Measurements from ENCODE around the gene IGSF6.
"Not testable (repeated sequence)": the region's sequence is repeated elsewhere in the genome, so short reads cannot be mapped to it uniquely, and the experiment has no call there.

The IGSF6 gene

DNA sequence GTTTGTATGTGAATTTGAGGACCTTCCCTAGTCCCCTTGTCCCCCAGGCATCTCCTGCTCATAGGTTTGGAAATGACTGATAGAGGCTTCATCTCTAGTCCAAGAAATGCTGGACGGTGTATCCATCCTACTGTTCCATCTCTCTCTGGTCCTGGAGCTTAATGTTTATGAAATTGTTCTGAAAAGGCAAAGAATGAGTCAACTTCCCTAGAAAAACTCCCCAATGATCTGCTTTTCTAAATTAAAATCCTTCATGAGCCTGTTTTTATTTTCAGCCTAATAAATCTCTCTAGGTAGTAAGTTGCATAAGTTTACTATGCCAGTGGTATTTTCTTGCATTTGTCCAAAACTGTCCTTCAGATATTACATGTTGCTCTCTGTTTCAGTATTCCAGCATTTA is 2.1 kb upstream of the IGSF6 start:
- in situ Hi-C loops (cut with HindIII; ENCODE audit: low sequenced_read_pairs) = no loop called here

DNA sequence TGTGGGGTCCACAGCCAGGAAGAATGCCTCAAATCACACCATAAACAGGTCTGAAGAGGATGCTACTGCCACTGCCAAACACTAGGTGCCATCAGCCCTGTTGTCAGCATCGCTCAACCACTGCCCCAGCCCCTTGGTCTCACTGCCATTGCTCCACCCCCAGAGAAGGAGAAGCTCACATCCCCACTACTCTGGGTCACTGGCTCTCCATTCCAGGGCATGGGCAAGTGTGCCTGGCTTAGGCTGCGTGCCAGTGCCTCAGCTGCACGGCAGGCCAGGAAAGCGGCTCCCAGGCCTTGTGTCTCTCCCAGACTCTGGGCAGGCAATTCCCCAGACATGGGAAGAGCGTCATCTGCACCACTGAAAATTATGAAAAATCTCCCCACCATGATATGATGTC is 1.2 kb upstream of the IGSF6 start:
- in situ Hi-C loops (cut with HindIII; ENCODE audit: low sequenced_read_pairs) = no loop called here

DNA sequence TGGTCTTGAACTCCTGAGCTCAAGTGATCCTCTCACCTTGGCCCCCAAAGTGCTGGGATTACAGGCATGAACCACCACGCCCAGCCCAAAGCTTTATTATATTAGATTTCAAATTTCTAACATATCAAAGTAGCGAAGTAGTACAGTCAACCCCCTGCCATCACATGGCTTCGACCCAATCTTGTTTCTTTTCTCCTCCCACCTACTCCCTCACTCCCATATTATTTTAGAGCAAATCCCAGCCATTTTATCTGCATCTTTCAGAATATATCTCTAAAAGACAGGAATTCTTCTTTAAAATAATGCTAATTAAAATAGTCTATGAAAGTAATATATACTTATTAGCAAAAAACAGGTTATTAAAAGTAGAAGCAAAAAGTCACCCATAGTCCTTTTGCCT is 893 bp downstream of the IGSF6 start:
- in situ Hi-C loops (cut with HindIII; ENCODE audit: low sequenced_read_pairs) = no loop called here

DNA sequence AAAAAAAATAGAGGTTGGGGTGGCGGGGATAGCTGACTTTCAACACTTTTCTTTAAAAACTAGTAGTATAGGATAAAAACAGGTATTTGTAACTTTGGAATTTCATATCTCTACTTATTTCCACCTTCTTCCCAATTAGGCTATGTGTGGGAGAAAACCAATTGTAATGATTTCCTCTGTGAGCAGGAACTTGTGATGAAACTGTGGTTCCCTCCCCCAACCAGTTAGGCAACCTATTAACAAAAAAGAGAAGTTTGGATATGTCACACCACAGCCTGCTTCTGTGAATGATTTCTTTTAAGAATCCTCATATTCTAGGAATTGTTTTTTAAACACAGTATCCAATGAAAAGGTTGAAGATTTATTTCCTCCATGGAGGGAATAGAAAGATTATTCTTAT is 1.9 kb downstream of the IGSF6 start:
- in situ Hi-C loops (cut with HindIII; ENCODE audit: low sequenced_read_pairs) = no loop called here

DNA sequence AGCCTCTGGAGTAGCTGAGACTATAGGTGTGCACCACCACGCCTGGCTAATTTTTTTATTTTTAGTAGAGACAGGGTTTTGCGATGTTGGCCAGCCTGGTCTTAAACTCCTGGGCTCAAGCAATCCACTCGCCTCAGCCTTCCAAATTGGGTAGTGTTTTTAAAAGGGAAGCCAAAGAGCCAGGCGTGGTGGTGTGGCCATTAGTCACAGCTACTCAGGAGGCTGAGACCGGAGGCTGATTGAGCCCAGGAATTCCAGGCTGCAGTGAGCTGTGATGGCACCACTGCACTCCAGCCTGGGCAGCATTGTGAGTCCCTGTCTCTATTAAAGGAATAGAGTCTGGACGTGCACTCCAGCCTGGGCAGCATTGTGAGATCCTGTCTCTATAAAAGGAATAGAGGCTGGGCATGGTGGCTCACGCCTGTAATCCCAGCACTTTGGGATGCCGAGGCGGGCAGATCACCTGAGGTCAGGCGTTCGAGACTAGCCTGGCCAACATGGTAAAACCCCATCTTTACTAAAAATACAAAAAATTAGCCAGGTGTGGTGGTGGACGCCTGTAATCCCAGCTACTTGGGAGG is 2.5 kb downstream of the IGSF6 start:
- in situ Hi-C loops (cut with HindIII; ENCODE audit: low sequenced_read_pairs) = not testable (repeated sequence)

DNA sequence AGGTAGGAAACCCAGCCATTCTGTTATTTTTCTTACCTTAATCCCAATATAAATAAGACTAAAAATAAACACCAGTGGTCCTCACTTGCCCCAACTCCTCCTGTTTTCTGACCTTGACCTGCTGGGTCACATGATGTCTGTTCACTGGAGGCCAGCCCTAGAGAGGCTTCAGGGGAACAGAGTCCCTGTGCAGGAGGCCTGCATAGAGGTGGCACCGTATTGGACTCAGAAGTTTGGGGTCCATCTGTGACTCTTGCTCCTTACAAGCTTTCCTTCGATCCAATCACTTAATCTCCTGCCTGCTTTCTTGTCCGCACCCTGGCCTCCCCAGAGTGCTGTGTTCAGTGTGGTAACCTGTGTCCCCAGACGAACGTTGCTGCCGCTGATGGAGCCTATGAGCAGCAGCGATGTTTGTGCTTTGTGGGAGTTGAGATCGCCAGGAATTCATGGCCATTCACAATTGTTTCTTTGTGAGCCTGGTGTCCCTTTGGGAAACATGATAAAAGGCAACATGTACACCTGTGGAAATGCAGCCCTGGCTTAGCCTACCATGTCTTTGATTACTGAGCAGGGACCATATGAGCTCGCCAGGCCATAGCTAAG is 4.7 kb downstream of the IGSF6 start:
- in situ Hi-C loops (cut with HindIII; ENCODE audit: low sequenced_read_pairs) = no loop called here

DNA sequence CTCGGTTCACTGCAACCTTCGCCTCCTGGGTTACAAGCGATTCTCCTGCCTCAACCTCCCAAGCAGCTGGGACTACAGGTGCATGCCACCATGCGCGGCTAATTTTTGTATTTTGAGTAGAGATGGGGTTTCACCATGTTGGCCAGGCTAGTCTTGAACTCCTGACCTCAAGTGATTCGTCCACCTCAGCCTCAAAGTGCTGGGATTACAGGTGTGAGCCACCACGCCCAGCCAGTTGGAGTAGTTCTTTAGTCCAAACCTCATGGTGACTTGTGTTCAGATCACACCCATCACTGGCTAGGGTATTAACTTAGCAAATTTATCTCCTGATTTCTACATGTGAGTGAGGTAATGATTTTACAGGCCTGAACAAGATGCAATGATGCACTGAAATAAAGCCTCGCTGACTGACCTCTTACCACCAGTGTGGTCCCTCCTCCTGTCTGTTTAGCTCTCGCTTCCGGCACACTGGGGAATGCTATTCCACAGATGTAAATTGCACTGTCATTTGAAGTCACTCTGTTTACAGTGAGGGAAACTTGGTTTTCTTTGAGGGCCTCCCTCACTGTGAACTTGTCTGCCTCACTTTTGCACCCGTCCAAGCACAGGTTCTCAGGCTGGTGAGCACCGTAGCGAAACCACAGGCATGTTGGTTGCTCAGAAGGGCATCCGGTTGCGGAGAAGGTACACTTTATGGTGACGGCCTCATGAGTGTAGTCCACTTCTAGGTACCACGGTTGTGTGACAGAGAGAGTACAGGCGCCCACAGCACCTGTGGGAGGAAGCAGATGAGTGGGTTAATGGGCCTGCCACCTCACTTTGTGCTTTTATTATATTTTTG is 5.5 kb downstream of the IGSF6 start:
- in situ Hi-C loops (cut with HindIII; ENCODE audit: low sequenced_read_pairs) = no loop called here

DNA sequence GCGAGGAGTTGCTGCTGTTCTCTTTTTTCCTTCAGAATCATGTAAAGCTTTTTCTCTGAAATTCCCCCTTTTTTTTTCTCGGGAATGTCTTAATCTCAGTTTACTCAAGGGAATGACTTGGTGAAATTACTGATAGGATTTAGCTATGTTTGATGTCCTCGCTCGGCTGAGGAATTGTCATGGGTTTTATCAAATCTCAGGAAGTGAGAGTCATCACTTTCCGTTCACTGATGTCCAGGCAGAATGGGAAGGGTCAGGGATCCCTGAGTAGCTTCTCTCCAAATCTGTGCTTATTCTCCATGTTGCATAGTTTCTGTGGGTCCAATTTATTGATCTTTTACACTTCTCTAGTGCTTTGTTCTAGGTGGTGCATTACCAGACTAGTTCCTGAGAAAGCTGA is 6.3 kb downstream of the IGSF6 start:
- in situ Hi-C loops (cut with HindIII; ENCODE audit: low sequenced_read_pairs) = no loop called here

DNA sequence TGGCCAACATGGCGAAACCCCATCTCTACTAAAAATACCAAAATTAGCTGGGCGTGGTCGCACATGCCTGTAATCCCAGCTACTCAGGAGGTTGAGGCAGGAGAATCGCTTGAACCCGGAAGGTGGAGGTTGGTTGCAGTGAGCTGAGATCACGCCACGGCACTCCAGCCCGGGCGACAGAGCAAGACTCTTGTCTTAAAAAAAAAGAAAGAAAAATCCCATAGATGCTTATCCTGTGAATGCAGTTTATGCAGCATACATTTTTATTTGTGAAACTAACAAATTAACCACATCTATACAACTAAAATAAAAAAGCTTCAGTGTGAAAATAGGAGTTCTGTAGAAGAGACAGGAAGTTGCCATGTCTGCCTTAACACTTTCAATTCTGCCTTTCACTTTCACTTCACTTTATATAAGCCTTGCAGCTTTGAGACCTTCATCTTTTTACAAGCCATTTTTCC is 7.1 kb downstream of the IGSF6 start:
- in situ Hi-C loops (cut with HindIII; ENCODE audit: low sequenced_read_pairs) = no loop called here

DNA sequence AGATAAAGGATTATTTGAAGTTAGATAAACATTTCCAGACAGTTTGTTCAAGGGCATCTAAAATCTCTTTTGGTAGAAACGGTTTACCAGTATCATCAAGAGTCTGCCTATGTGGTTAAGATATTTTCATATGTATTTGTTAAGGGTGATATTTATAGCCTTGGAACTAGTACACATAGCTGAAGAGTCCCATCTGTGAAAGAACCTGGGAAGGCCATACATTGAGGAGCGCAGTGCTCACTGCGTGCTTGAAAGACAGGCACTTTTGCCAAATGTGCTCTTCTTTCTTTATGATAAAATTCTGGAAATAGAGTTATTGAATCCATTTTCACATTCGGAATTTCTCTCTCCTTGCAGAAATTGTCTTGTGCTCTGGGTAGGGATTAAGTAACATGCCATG is 7.7 kb downstream of the IGSF6 start:
- in situ Hi-C loops (cut with HindIII; ENCODE audit: low sequenced_read_pairs) = no loop called here

DNA sequence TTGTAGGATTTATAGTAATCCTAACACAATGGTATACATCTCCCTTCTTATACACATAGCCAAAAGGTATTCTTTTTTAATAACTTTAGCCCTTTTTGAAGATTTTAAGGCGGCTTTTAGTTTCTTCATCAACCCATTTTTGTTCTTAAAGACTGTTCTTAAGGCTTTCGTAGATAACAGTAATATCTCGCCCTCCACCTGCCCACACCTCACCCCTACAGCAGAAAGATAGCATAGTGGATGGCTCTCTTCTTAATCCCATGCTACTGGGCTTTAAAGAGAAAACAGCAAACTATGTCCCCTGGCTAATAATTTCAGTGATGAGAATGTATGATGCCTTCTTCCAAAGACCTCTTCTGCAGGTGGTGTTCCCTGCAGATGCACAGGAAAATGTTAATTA is 8.6 kb downstream of the IGSF6 start:
- in situ Hi-C loops (cut with HindIII; ENCODE audit: low sequenced_read_pairs) = no loop called here

DNA sequence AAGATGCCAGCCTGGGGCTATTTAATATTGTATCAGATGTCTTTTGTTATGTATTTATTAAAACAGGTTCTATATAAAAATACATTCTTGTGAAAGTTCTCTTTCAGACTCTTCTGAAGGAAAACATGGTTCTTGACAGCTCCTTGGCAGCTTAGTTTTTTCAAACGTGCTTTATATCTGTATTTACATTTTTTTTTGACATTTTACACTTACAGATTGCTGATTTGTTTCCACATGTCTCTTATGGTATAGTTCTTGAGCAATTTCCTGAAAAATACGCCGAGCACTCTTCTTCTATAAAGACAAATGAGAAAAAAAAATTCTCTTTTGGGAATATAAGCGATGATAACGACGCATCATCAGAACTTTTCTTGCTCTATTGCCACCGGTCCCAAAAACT is 9.5 kb downstream of the IGSF6 start:
- in situ Hi-C loops (cut with HindIII; ENCODE audit: low sequenced_read_pairs) = no loop called here

DNA sequence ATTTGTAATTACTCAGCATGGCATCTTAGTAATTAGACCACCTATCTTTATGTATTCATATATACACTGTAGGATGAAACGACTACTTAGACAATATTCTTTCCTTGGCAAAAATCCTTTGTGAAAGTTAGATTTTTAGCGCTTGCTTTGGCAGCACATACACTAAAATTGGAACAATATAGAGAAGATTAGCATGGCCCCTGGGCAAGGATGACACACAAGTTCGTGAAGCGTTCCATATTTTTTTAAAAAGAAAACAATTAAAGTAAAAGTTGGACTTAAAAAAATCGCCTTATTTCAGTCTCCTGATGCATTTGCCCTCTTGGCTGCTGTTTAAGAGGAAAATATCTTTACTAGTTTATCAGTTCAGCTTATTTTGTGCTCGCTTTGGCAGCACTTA is 10.5 kb downstream of the IGSF6 start:
- in situ Hi-C loops (cut with HindIII; ENCODE audit: low sequenced_read_pairs) = no loop called here

DNA sequence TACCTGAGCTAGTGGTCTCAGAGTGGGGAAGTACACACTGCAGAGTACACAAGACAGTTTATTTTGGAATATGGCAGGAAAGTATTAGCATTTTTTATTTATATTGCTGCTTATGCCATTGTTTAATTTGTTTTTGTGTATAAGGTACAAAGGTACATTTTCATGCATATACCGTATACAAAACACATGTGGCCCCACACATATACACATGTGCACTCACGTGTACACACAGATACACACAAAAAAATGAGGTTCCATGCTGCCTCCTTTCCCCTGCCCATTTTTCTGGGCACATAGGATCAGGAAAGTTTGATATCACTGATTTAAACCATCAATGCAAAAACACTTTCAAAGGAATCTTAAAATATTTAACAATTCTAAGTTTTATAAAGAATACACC is 12.9 kb downstream of the IGSF6 start:
- in situ Hi-C loops (cut with HindIII; ENCODE audit: low sequenced_read_pairs) = no loop called here

DNA sequence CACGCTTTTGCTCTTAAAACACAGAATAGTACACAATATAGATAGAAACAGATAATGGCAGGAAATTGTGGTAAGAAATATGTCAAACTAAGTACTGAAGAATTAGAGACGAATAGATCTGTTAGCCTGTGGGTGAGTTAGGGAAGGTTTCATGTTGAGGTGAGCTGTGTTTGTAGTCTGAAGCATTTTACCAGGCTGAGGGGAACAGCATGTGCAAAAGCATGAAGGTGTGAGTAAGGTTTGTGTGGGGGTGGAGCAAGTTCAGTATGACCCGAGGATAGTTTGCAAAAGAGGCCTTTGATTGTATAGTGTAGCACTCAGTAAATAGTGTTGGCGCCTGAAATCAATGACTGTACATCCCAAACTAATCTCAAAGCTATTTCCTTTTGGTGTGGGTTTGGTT is 13.8 kb downstream of the IGSF6 start:
- in situ Hi-C loops (cut with HindIII; ENCODE audit: low sequenced_read_pairs) = no loop called here

DNA sequence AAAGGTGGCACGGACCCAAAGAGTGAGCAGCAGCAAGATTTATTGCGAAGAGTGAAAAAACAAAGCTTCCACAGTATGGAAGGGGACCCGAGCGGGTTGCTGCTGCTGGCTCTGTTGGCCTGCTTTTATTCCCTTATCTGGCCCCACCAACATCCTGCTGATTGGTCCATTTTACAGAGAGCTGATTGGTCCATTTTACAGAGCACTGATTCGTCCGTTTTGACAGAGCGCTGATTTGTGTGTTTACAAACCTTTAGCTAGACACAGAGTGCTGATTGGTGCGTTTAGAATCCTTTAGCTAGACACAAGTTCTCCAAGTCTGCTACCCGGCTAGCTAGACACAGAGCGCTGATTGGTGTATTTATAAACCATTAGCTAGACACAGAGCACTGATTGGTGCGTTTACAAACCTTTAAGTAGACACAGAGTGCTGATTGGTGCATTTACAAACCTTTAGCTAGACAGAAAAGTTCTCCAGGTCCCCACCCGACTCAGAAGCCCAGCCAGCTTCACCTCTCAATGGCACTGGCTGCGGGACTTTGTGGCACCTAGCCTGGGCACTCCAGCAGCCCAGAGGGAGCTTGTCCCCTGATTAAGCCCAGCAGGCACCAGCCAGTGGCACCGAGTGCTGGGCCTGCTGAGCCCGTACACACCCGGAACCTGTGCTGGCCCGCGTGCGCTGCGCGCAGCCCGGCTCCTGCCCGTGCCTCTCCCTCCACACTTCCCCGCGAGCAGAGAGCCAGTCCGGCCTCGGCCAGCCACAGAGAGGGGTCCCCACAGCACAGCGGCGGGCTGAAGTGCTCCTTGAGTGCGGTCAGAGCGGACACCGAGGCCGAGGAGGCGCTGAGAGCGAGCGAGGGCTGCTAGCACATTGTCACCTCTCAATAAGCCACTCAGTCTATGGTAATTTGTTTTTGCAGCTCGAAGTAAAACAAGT is 15.1 kb downstream of the IGSF6 start:
- in situ Hi-C loops (cut with HindIII; ENCODE audit: low sequenced_read_pairs) = no loop called here

DNA sequence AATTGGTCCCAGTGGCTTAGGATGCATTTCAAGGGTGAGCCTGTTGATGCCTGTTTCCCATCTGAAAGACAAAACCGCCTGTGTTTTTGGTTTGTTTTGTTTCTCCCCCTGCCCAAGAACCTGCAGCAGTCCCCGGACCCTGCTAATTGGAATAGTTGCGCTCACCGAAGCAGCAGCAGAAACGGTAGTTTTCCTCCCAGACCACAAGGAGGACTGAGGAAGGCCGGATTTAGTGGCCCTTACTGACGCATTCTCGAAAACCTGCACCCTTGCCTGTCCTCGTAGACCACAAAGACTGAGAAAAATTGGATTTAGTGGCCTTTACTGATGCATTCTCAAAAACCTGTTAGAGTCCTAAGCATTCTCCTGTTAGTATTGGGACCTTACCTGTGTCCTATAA is 16.7 kb downstream of the IGSF6 start:
- in situ Hi-C loops (cut with HindIII; ENCODE audit: low sequenced_read_pairs) = not testable (repeated sequence)

DNA sequence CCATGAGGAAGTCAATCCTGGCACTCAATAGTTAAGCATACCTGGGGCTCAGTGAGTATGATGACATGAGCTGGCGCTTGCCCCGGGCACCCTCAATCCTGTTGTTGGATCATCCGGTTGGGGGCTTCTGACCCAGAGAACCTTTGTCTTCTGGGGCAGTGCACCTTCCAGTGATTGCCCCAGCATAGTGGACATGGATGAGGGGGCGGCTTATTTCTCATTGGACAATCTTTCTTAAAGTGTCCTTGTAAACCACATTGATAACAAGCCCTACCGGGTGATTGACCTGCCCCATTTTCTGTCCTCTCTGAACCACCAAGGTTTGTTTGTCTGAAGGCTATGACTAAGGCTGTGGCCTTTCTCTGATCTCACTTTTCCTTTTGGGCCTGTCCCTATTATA is 18.2 kb downstream of the IGSF6 start:
- in situ Hi-C loops (cut with HindIII; ENCODE audit: low sequenced_read_pairs) = no loop called here

DNA sequence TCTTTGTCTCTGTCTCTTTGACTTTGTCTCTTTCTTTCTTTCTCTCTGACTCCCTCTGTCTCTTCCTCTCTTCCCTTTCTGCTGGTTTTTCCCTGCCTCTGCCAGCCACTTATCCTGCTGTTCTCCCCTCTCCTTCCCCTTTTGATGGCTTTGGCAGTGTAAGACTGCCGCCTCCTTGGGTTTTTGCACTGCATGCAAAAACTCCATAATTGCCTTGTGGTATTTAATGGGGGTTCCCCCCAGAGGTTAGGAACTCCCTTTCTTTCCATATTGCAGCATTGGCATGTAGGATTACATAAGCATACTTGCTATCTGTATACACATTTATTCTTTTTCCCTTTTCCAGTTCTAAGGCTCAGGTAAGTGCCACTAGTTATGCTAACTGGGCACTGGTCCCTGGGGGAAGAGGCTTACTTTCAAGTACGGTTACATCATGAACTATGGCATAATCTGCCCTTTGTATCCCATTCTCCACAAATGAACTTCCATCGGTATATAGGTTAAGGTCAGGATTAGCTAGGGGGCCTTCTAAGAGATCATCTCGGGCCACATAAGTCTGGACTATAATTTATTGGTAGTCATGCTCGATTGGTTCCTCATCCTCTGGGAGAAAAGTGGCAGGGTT is 20.3 kb downstream of the IGSF6 start:
- in situ Hi-C loops (cut with HindIII; ENCODE audit: low sequenced_read_pairs) = not testable (repeated sequence)

DNA sequence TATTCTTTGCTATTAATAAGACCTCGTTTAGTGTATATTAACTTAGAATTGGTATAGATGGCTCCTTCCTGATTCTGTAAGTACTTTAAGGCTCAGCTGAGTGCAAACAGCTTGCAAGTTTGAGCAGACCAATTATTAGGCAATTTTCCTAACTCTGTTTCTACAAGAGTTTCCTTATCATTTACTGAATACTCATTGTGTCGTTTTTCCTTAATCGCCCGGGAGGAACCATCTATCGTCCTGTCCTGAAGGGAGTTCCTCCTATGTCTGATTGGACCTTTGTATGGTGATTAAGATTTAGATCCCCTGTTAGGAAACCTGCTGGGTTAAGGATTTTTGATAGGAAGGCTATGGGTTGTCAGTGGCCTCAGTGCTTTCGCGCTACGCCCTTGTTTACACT is 21.0 kb downstream of the IGSF6 start:
- in situ Hi-C loops (cut with HindIII; ENCODE audit: low sequenced_read_pairs) = not testable (repeated sequence)

DNA sequence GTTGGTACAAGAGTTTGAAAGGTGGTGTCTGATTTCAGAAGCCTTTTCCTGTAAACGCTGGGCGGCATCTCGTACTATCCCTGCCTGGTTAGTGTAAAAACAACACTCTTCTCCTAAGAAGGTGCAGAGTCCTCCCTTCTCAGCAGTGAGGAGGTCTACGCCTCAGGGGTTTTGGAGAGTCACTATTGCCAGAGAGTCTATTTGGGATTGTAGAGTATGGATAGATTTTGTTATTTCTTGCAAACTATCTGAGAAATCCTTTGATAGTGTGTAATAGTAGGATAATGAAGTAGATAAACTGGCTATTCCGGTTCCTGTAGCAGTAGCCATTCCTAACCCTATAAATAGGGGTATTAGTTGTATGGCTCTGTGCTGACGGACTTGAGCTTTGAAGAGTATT is 21.5 kb downstream of the IGSF6 start:
- in situ Hi-C loops (cut with HindIII; ENCODE audit: low sequenced_read_pairs) = not testable (repeated sequence)

All from DLD1 (cell line).